GM12891 (cell line): ENCODE results near the gene RHBDD3.
"Not testable (repeated sequence)": the region's sequence is repeated elsewhere in the genome, so short reads cannot be mapped to it uniquely, and the experiment has no call there.

Experiments
- DNase-seq: peaks from one replicate; pipeline ENCODE4 v3.0.0; 2011; ENCODE audit warnings: low spot score; ENCODE audit not compliant: insufficient read length
- FAIRE-seq: peaks from 2 replicates; lab custom pipeline; 2011; peaks lifted over from hg19 to GRCh38; lab: Jason Lieb, UNC
- PAX5 ChIP-seq: IDR thresholded peaks from 2 replicates; pipeline ENCODE4 v1.6.1; 2011; ENCODE audit warnings: low read length, moderate library complexity, mild to moderate bottlenecking; ENCODE audit not compliant: insufficient read depth, severe bottlenecking
- POLR2A ChIP-seq: IDR thresholded peaks from 2 replicates; pipeline ENCODE4 v1.6.1; 2011; ENCODE audit warnings: low read depth, low read length, control low read depth
- POLR2AphosphoS5 ChIP-seq: IDR thresholded peaks from 2 replicates; pipeline ENCODE4 v1.6.1; 2011; ENCODE audit warnings: low read depth, low read length, control low read depth
- POU2F2 ChIP-seq: IDR thresholded peaks from 2 replicates; pipeline ENCODE4 v1.6.1; 2011; ENCODE audit warnings: low read depth, mild to moderate bottlenecking, control low read depth, low read length, moderate library complexity
- SPI1 ChIP-seq: IDR thresholded peaks from 2 replicates; pipeline ENCODE4 v1.6.1; 2011; ENCODE audit warnings: low read depth, low read length, control low read depth
- TAF1 ChIP-seq: IDR thresholded peaks from 2 replicates; pipeline ENCODE4 v1.6.1; 2011; ENCODE audit warnings: low read depth, low read length, control low read depth

The RHBDD3 gene

GRCh38 chr22:29230972-29231875, 36.6 kb downstream of the RHBDD3 start:
- FAIRE-seq: no peak
- TF ChIP-seq POLR2AphosphoS5 (no peak), TAF1 (no peak), POU2F2 (no peak), PAX5 (no peak), SPI1 (no peak), POLR2A (no peak)
- DNase-seq: peak; percentile 13

DNA sequence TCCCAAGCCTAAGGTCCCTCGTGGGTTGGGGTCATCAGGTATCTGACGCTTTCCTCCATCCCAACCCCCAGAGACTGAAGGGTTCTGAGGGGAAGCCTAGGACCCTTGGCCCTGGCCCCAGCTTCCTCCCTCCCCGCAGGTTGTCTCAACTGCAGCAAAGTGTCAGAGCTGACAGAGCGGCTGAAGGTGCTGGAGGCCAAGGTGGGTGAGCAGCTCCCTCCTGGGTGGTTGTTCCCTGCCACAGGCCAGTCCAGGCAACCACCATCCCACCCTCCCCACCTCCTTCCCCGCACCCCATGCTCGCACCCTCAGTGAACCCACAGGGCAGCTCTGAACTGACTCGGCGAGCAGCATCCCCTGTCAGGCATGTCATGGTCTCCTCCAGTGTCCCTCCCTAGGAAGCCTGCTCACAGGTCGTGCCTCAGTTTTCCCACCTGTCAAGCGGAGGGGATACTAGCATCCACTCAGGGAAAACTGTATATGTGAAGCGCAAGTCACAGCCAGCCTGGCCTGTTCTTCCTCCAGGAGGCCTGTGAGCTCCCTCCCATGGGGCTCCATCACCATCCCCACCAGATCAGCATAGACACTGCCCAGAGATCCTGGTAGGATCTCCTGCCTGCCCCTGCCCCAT, 41.3 kb downstream of the RHBDD3 start:
- FAIRE-seq: no peak
- TF ChIP-seq TAF1: no peak
- peak; percentile 8 for DNase-seq

DNA sequence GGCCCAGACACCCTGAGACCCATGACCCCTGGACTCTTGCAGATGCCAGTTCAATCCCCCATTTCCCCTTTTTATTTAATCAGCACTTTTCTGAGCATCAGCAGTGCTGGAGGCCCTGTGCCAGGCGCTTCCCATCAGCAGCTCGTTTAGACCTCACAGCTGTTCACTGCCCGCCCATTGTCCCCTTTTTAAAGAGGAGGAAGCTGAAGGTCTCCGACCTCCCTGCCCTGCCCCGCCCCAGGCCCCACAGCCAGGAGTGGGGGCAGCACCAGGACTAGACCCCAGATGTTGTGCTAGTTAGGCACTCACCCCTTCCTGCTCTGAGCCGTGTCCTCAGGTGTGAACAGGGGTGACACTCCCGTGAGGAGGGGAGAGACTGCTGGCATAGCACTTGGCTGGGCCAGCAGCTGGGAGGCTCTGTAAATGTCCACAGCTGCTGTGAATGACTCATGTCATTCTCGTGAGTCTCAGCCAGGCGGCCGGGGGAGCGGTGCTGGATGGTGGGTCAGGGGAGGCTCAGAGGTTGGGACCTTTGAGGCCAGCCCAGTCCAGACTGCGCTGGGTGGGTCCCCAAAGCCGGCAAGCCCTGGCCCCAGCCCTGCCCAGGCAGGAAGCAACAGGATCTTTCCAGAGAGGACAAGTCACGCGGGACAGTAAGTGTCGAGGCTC, 42.2 kb downstream of the RHBDD3 start:
- TF ChIP-seq POLR2A (no peak), SPI1 (peak; percentile 29; the same call in 1 of the 2 replicates), TAF1 (no peak), POLR2AphosphoS5 (no peak), PAX5 (no peak), POU2F2 (no peak)
- no peak for FAIRE-seq
- peak; percentile 18 for DNase-seq

GRCh38 chr22:29224859-29225410, 42.8 kb downstream of the RHBDD3 start:
- no peak for FAIRE-seq
- DNase-seq: peak; percentile 10
- TF ChIP-seq TAF1 (no peak), POLR2AphosphoS5 (no peak), POLR2A (no peak), POU2F2 (no peak), PAX5 (no peak), SPI1 (no peak)

- FAIRE-seq: no peak
- DNase-seq: peak; percentile 11
- TF ChIP-seq POU2F2: no peak
- no peak for TF ChIP-seq TAF1
- TF ChIP-seq SPI1: no peak
- TF ChIP-seq POLR2AphosphoS5: no peak
- no peak for TF ChIP-seq PAX5
- no peak for TF ChIP-seq POLR2A
Observed at GRCh38 chr22:29224121-29224858, 43.5 kb downstream of the RHBDD3 start.

DNA sequence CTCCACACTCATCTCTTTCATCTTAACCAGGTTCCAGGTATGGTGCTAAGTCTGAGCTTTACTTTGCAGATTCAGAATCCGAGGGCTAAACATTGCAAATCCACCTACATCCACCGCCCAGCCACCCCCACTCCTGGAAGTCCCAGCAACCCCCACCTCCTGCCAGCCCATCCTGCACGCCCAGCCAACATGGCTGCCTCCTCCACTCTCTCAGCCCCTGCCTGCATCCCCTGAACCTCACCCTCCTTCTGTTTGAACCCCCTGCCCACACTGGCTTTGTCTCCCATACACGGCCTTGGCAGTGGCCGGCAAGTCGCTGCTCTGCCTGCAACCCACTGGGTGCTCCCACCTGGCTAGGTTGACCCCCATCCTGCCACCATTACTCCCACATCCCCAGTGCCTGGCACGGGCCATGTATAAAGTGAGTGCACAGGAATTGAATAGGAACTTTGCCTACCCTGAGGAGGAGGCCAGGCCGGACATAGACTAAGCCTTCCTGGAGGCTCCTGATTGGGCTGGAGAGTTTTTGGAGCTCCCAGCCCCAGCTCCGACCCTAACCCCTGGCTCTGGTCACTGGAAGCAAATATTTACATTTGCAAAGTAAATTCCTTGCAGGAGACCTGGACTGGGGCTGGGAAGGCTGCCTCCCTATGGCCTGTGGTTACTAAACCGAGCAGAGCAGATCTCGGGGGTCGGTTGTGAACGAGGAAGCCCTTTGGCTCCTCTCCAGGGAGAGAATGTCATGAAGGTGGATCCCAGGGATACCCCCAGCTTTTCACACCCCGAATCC, 47.7 kb downstream of the RHBDD3 start:
- FAIRE-seq: no peak
- DNase-seq: peak; percentile 11
- TF ChIP-seq PAX5: no peak
- TF ChIP-seq POLR2AphosphoS5: no peak

- DNase-seq, FAIRE-seq: not testable (repeated sequence)
Observed at GRCh38 chr22:29219409-29219782, 48.4 kb downstream of the RHBDD3 start.

GRCh38 chr22:29218758-29219408, 48.9 kb downstream of the RHBDD3 start:
- TF ChIP-seq PAX5: no peak
- 0 out of 2 replicates have a peak, but pooled peaks have one; percentile 14 for TF ChIP-seq POLR2AphosphoS5
- FAIRE-seq (no peak), DNase-seq (peak; percentile 17)
